Hair follicle dermal papilla cell (primary cell): ENCODE data around the gene GRIK1. TPM values are rescaled to one million over a fixed set of nuclear protein-coding genes. Genes with fewer than 3 reads are reported as not detected.

Experiments used
- total RNA-seq: library from RNA; depleted of rRNA; stranded (reverse); fragments of >200 nt; gene quantifications from 2 replicates; pipeline ENCODE4 v1.2.3, GENCODE V29; 2012

The GRIK1 gene
- total RNA-seq, result 0.49 and 1.1 TPM in 2 replicates

GRCh38 chr21:29939924-29940275 is at the start of gene GRIK1:
Gene GRIK1 (minus strand): TSS chr21:29939996.

Other genes starting within 250 kb of the GRIK1 start
- not detected in 2 replicates for gene CLDN17, start 226.8 kb upstream of the GRIK1 start, total RNA-seq